ENCODE data around the gene ALDOC.

Gene ALDOC

GRCh38 chr17:28554565-28554964, 22.1 kb downstream of the ALDOC start:
- no peak for DNase-seq (ENCODE audit: low spot score)
- peak; percentile 46 for TF ChIP-seq CTCF (IDR thresholded peaks at IDR 0.05; ENCODE audit: extremely low read depth, insufficient read depth, missing control alignments)
- in situ Hi-C loops (cut with MboI; ENCODE audit: low pct_unique_long_range_greater_than_20kb, low sequenced_read_pairs, unreplicated experiment) = loop anchor here (10.0 kb wide), 1 partner anchor 50 kb away; no protein-coding TSS in a partner anchor

- in situ Hi-C loops (cut with MboI; ENCODE audit: low pct_unique_long_range_greater_than_20kb, low sequenced_read_pairs, unreplicated experiment) = loop anchor here (10.0 kb wide), 1 partner anchor 52 kb away; no protein-coding TSS in a partner anchor
Measured at GRCh38 chr17:28553000-28553505, 23.6 kb downstream of the ALDOC start.

GRCh38 chr17:28552176-28552999, 24.3 kb downstream of the ALDOC start, which contains the start of gene UNC119:
Gene UNC119 (minus strand): TSS chr17:28552624. CDS start chr17:28552557, 67 bp downstream.
- peak; percentile 10 for TF ChIP-seq CTCF (IDR thresholded peaks at IDR 0.05; ENCODE audit: extremely low read depth, insufficient read depth, missing control alignments)
- in situ Hi-C loops (cut with MboI; ENCODE audit: low pct_unique_long_range_greater_than_20kb, low sequenced_read_pairs, unreplicated experiment) = loop anchor here (10.0 kb wide), 1 partner anchor 52 kb away; no protein-coding TSS in a partner anchor
- peak; percentile 94 for DNase-seq (ENCODE audit: low spot score)

More at GRCh38 chr17:28553000-28553505, 23.6 kb downstream of the ALDOC start:
- TF ChIP-seq CTCF (IDR thresholded peaks at IDR 0.05; ENCODE audit: extremely low read depth, insufficient read depth, missing control alignments) = no peak
- DNase-seq (ENCODE audit: low spot score) = no peak

GRCh38 chr17:28551421-28552175, 25.1 kb downstream of the ALDOC start:
- no peak for TF ChIP-seq CTCF (IDR thresholded peaks at IDR 0.05; ENCODE audit: extremely low read depth, insufficient read depth, missing control alignments)
- peak; percentile 52 for DNase-seq (ENCODE audit: low spot score)
- in situ Hi-C loops (cut with MboI; ENCODE audit: low pct_unique_long_range_greater_than_20kb, low sequenced_read_pairs, unreplicated experiment) = loop anchor here (10.0 kb wide), 1 partner anchor 53 kb away; no protein-coding TSS in a partner anchor

- peak; percentile 26 for DNase-seq (ENCODE audit: low spot score)
- TF ChIP-seq CTCF (IDR thresholded peaks at IDR 0.05; ENCODE audit: extremely low read depth, insufficient read depth, missing control alignments) = no peak
- in situ Hi-C loops (cut with MboI; ENCODE audit: low pct_unique_long_range_greater_than_20kb, low sequenced_read_pairs, unreplicated experiment) = loop anchor here (10.0 kb wide), 1 partner anchor 54 kb away; no protein-coding TSS in a partner anchor
Measured at GRCh38 chr17:28550858-28551257, 25.8 kb downstream of the ALDOC start.

All from GM13977 (cell line).